ENCODE results near the gene DNAJC5G.

The DNAJC5G gene

DNA sequence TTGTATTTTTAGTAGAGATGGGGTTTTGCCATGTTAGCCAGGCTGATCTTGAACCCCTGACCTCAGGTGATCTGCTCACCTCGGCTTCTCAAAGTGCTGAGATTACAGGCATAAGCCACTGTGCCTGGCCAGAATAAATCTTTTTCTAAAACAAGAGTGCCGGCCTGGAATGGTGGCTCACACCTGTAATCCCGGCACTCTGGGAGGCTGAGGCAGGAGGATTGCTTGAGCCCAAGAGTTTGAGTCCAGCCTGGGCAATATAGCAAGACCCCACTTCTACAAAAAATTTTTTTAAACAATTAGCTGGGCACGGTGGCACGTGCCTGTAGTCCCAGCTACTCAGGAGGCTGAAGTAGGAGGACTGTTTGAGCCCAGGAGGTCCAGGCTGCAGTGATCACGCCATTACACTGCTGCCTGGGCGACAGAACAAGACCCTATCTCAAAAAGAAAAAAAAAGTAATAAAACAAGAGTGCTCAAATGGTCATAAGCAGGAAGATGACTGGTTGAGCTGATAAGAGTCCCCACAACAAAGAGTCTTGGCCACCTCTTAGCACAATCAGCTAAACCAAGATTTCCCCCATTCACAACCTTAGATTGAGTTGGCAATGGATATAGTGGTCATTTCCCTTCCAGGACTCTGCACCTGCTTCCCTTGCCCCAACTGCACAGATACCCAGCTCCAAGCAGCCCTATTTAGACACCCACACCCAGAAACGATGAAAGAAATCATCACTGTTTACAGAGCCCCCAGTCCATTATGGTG, 38.8 kb downstream of the DNAJC5G start:
- Histone ChIP-seq H3K79me2 (ENCODE audit: low read length) (no peaks in the 10 kb centered on the region), H3K4me2 (ENCODE audit: low read depth, low read length) (no peak overlapping the region), H3K9ac (ENCODE audit: low read length) (no peak overlapping the region), H3K27ac (ENCODE audit: low read length) (no peak overlapping the region), H3K4me1 (ENCODE audit: low read length) (no peaks in the 10 kb centered on the region), H3K27me3 (replicated peaks; ENCODE audit: insufficient read depth, low read length) (no peaks in the 10 kb centered on the region), H4K20me1 (ENCODE audit: insufficient read depth, low read length) (no peaks in the 10 kb centered on the region), H3F3A (ENCODE audit: insufficient read depth, low read length) (no peaks in the 10 kb centered on the region), H3K4me3 (ENCODE audit: low read length) (no peak overlapping the region), H3K9me2 (replicated peaks; ENCODE audit: insufficient read depth, low read length) (no peaks in the 10 kb centered on the region), H3K9me3 (replicated peaks; ENCODE audit: insufficient read depth, low read length) (no peaks in the 10 kb centered on the region), H3K36me3 (replicated peaks; ENCODE audit: insufficient read depth, low read length) (no peaks in the 10 kb centered on the region), H2AFZ (ENCODE audit: low read length) (no peak overlapping the region)
- no peak for TF ChIP-seq EZH2 (optimal IDR thresholded peaks at IDR 0.05; ENCODE audit: low read depth, low read length)
- no peak for TF ChIP-seq CTCF (IDR thresholded peaks at IDR 0.05; ENCODE audit: low read length)
- no peak for TF ChIP-seq EZH2phosphoT487 (IDR thresholded peaks at IDR 0.05; ENCODE audit: low read length)
- DNase-seq, result no peak

GRCh38 chr2:27314709-27315108, 39.5 kb downstream of the DNAJC5G start:
- TF ChIP-seq CTCF (IDR thresholded peaks at IDR 0.05; ENCODE audit: low read length) (no peak), EZH2 (optimal IDR thresholded peaks at IDR 0.05; ENCODE audit: low read depth, low read length) (no peak), EZH2phosphoT487 (IDR thresholded peaks at IDR 0.05; ENCODE audit: low read length) (no peak)
- Histone ChIP-seq H3K9me2 (replicated peaks; ENCODE audit: insufficient read depth, low read length) (no peaks in the 10 kb centered on the region), H3K27ac (ENCODE audit: low read length) (no peak overlapping the region), H3K4me1 (ENCODE audit: low read length) (no peaks in the 10 kb centered on the region), H3K4me2 (ENCODE audit: low read depth, low read length) (no peak overlapping the region), H2AFZ (ENCODE audit: low read length) (no peak overlapping the region), H3K79me2 (ENCODE audit: low read length) (no peaks in the 10 kb centered on the region), H3K27me3 (replicated peaks; ENCODE audit: insufficient read depth, low read length) (no peaks in the 10 kb centered on the region), H4K20me1 (ENCODE audit: insufficient read depth, low read length) (no peaks in the 10 kb centered on the region), H3K9me3 (replicated peaks; ENCODE audit: insufficient read depth, low read length) (no peaks in the 10 kb centered on the region), H3K36me3 (replicated peaks; ENCODE audit: insufficient read depth, low read length) (no peaks in the 10 kb centered on the region), H3F3A (ENCODE audit: insufficient read depth, low read length) (no peaks in the 10 kb centered on the region), H3K4me3 (ENCODE audit: low read length) (no peak overlapping the region), H3K9ac (ENCODE audit: low read length) (no peak overlapping the region)
- DNase-seq, result no peak

DNA sequence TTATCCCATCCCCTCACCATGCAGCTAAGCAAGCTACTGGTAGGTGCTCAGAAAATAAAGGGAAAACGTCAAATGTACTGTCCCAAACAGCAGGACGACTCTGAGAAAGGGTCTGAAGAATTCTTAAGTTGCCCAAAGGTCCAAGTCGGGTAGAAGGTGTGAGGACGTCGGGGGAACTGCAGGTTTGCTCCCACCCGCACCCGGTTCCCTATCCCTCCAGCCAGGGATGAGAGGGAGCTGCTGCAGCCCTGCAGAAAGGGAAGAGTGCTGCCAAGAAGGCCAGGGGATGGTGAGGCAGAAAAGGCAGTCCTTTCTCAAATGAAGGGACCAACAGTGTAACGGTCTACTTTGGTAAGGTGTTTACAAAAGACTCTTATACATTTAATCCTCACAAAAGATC, 39.9 kb downstream of the DNAJC5G start:
- no peaks in the 10 kb centered on the region for H3F3A ChIP-seq (ENCODE audit: insufficient read depth, low read length)
- H3K9me3 ChIP-seq (replicated peaks; ENCODE audit: insufficient read depth, low read length), result no peaks in the 10 kb centered on the region
- no peak overlapping the region for H3K4me2 ChIP-seq (ENCODE audit: low read depth, low read length)
- no peaks in the 10 kb centered on the region for H3K4me1 ChIP-seq (ENCODE audit: low read length)
- H2AFZ ChIP-seq (ENCODE audit: low read length), result no peak overlapping the region
- H3K9ac ChIP-seq (ENCODE audit: low read length), result no peak overlapping the region
- H3K27me3 ChIP-seq (replicated peaks; ENCODE audit: insufficient read depth, low read length), result no peaks in the 10 kb centered on the region
- H3K27ac ChIP-seq (ENCODE audit: low read length), result no peak overlapping the region
- no peaks in the 10 kb centered on the region for H3K79me2 ChIP-seq (ENCODE audit: low read length)
- no peak for DNase-seq
- no peak for TF ChIP-seq EZH2 (optimal IDR thresholded peaks at IDR 0.05; ENCODE audit: low read depth, low read length)
- TF ChIP-seq EZH2phosphoT487 (IDR thresholded peaks at IDR 0.05; ENCODE audit: low read length), result no peak
- TF ChIP-seq CTCF (IDR thresholded peaks at IDR 0.05; ENCODE audit: low read length), result no peak
- H3K4me3 ChIP-seq (ENCODE audit: low read length), result no peak overlapping the region
- H3K9me2 ChIP-seq (replicated peaks; ENCODE audit: insufficient read depth, low read length), result no peaks in the 10 kb centered on the region
- no peaks in the 10 kb centered on the region for H4K20me1 ChIP-seq (ENCODE audit: insufficient read depth, low read length)
- no peaks in the 10 kb centered on the region for H3K36me3 ChIP-seq (replicated peaks; ENCODE audit: insufficient read depth, low read length)
